H1 (cell line): Measurements from ENCODE around the gene UBR7.

Experiments used
- POLR2A ChIP-seq, 2 experiments: IDR thresholded peaks; 1 replicate in 1 of 2; 2 replicates in 1 of 2; pipeline ENCODE4 v1.6.1; 2011; ENCODE audit warnings: low read depth in 2 of 2, low read length in 2 of 2, mild to moderate bottlenecking in 2 of 2; ENCODE audit errors: control extremely low read depth in 1 of 2
- RAD21 ChIP-seq, 2 experiments: IDR thresholded peaks in 1 of 2; conservative IDR thresholded peaks in 1 of 2; 2 replicates each; pipeline ENCODE4 v1.6.1; 2011; ENCODE audit warnings: low read depth in 2 of 2, low read length in 2 of 2, improper control_type of control experiment in 1 of 2, inconsistent platforms in 1 of 2, mild to moderate bottlenecking in 1 of 2, moderate library complexity in 1 of 2
- TAF1 ChIP-seq: IDR thresholded peaks from 2 replicates; pipeline ENCODE4 v1.6.1; 2011; ENCODE audit warnings: mild to moderate bottlenecking, low read depth, low read length
- TF ChIP-seq, protein P1 (sequence below): IDR thresholded peaks from 2 replicates; pipeline ENCODE4 v1.6.1; 2011; ENCODE audit warnings: low read length, improper control_type of control experiment

DNA sequence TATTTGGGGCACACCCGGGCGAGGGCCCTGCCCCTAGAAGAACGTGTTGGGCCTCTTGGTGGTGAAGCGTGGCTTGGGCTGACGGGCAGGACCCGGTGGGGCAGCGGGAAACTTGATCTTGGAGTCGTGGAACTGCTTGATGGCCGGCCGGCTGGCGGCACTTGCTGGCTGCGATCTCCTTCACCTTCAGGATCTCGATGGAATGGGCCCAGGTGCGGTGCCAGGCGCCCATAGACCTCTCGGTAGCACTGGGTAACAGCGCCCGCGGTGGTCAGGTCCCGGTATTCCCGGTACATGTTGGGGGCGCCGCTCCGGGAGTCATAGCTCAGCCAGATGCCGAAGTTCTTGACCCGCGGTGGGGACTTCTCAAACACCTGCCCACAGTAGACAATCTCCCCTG, 16.5 kb downstream of the UBR7 start:
- TF ChIP-seq RAD21 (IDR thresholded peaks at IDR 0.05 in 1 of 2, conservative IDR thresholded peaks at IDR 0.05 in 1 of 2; ENCODE audit: low read depth in 2 of 2, low read length in 2 of 2) (no peak), TAF1 (no peak), POLR2A (IDR thresholded peaks at IDR 0.05; ENCODE audit: control extremely low read depth in 1 of 2, low read depth in 2 of 2, low read length in 2 of 2) (no peak)
- TF ChIP-seq, protein P1, sequence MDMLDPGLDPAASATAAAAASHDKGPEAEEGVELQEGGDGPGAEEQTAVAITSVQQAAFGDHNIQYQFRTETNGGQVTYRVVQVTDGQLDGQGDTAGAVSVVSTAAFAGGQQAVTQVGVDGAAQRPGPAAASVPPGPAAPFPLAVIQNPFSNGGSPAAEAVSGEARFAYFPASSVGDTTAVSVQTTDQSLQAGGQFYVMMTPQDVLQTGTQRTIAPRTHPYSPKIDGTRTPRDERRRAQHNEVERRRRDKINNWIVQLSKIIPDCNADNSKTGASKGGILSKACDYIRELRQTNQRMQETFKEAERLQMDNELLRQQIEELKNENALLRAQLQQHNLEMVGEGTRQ, result no peak
